Measurements from ENCODE around the gene PDE4B.

Gene PDE4B

DNA sequence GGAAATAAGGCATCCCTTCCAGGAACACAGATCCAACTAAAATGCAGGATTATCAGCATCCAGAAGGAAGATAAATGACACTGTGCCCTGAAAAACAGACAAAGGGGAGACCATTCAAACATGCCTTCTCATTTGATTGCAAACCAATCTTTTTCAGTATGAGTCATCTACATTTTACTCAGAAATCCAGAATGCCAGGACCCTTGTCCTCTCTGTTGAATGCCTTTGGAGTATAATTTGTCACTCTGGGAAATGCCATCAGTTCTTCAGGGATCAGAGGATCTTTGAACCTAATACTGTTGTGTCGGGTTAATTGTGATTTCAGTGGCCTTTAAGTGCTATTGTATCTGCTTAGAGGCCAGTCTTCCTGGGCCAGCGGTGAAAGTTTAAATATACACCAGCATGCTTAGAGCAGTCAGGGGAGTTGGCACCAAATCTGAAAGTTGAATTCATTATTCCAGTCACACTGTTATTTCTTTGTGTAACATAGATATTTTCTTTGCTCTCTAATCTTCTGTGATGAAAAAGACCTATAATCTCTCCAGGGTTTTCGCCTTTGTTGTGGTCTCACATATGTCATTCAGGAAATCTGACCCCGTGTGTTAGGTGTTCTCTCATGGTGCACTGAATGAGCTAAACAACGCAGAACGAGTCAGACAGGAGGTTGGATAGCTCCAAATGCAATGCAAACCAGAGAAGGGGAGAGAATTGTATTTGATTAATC is 376.4 kb downstream of the PDE4B start:
- TF ChIP-seq, protein P1, sequence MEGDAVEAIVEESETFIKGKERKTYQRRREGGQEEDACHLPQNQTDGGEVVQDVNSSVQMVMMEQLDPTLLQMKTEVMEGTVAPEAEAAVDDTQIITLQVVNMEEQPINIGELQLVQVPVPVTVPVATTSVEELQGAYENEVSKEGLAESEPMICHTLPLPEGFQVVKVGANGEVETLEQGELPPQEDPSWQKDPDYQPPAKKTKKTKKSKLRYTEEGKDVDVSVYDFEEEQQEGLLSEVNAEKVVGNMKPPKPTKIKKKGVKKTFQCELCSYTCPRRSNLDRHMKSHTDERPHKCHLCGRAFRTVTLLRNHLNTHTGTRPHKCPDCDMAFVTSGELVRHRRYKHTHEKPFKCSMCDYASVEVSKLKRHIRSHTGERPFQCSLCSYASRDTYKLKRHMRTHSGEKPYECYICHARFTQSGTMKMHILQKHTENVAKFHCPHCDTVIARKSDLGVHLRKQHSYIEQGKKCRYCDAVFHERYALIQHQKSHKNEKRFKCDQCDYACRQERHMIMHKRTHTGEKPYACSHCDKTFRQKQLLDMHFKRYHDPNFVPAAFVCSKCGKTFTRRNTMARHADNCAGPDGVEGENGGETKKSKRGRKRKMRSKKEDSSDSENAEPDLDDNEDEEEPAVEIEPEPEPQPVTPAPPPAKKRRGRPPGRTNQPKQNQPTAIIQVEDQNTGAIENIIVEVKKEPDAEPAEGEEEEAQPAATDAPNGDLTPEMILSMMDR (IDR thresholded peaks at IDR 0.05; ENCODE audit: borderline replicate concordance, control extremely low read depth, extremely low read depth, insufficient read depth, missing control alignments): no peak
- in situ Hi-C loops (cut with MboI; ENCODE audit: low sequenced_read_pairs, unreplicated experiment): no loop called here
- DNase-seq (ENCODE audit: low spot score): no peak

DNA sequence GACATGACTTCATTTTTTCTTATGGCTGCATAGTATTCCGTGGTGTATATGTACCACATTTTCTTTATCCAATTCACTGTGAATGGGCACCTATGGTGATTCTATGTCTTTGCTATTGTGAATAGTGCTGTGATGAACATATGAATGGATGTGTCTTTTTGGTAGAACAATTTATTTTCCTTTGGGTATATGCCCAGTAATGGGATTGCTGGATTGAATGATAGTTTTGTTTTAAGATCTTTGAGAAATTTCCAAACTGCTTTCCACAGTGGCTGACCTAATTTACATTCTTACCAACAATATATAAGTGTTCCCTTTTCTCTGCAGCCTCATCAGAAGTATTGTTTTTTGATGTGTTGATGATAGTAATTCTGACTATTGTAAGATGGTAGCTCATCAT is 379.6 kb downstream of the PDE4B start:
- TF ChIP-seq, protein P1 (IDR thresholded peaks at IDR 0.05; ENCODE audit: borderline replicate concordance, control extremely low read depth, extremely low read depth, insufficient read depth, missing control alignments): no peak
- in situ Hi-C loops (cut with MboI; ENCODE audit: low sequenced_read_pairs, unreplicated experiment): no loop called here
- DNase-seq (ENCODE audit: low spot score): no peak

DNA sequence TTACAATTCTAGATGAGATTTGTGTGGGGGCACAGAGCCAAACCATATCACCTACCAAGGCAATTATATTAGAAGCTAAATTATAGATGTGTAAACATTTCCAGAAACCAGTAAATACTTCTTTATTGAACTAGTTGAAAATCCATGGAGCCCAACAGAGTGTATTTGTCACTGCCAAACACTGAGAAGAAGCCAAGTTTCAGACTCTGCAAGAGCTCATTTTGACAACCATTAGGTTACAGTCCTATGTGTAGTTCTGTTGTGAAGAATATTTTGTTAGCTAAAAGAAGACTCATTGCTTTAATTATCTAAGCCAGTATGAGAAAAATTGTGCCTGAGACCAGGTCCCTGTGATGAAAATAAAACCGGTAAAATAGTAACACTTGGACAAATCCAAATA is 382.4 kb downstream of the PDE4B start:
- no peak for DNase-seq (ENCODE audit: low spot score)
- TF ChIP-seq, protein P1 (IDR thresholded peaks at IDR 0.05; ENCODE audit: borderline replicate concordance, control extremely low read depth, extremely low read depth, insufficient read depth, missing control alignments): no peak
- in situ Hi-C loops (cut with MboI; ENCODE audit: low sequenced_read_pairs, unreplicated experiment): no loop called here

DNA sequence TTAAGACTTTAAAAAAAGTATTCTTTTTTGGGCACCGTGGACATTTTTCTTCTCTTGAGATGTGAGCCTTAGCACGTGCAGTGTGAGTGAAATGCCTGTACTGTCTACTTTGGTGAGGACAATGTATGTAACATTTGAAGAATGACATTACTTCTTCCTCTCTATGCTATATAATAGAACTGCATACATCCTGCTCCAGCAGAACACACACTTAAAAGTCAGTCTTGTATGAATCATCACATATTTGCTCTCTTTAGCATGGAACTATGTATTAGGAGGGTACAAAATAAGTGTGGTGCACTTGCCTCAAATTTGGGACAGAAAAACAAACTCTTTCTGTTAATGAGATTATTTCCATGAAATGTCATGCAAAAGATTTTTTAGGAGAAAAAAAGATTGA is 382.9 kb downstream of the PDE4B start:
- no peak for DNase-seq (ENCODE audit: low spot score)
- in situ Hi-C loops (cut with MboI; ENCODE audit: low sequenced_read_pairs, unreplicated experiment): no loop called here
- TF ChIP-seq, protein P1 (IDR thresholded peaks at IDR 0.05; ENCODE audit: borderline replicate concordance, control extremely low read depth, extremely low read depth, insufficient read depth, missing control alignments): no peak

DNA sequence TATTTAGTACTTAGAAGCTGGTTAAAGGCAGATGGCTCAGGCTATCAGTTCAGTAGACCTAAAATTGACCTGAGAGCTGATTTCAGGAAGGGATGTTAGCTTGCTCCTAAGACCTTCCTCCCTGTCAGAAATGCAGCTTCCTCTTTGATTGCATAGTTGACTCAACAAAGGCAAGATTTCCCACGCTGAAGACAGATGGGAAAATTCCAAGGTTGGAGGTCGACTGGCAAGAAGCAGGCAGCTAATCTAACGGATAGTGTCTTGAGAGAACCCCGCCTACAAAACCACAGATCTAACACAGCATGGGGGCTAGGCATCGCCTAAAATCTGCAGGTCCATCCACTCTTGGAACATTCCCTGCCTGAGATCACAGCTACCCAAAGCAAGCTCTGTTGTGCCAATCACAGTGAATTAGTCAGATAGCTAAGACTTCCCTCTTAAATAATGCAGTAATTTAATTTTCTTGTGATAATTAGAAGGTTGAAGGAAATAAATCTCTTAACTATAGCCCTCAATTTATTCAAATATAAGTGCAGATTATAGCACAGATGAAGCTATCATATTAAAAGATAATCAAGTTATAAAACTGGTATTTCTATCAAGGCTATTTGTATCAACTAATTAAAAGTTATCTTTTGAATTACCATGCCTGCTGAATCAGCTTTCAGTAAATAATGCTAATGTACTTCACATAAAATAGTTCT is 383.5 kb downstream of the PDE4B start:
- TF ChIP-seq, protein P1 (IDR thresholded peaks at IDR 0.05; ENCODE audit: borderline replicate concordance, control extremely low read depth, extremely low read depth, insufficient read depth, missing control alignments): no peak
- DNase-seq (ENCODE audit: low spot score): no peak
- in situ Hi-C loops (cut with MboI; ENCODE audit: low sequenced_read_pairs, unreplicated experiment): no loop called here

DNA sequence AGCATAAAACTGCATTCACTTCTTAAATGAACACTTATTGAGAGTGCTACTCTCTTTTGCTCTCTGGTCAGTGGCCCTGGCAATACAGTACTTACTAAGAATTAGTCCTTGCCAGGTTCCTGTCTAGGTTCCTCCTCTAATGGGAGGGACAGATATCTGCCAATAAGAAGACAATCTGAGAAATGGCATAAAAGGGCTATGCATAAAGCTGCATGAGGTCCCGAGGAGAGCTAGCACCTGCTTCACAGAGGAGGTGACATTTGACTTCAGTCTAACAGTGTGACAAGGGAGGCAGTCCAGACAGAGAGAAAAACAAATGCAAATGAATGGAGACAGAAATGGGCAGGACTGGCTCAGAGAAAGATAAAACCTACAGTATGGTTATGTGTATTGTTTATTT is 384.1 kb downstream of the PDE4B start:
- in situ Hi-C loops (cut with MboI; ENCODE audit: low sequenced_read_pairs, unreplicated experiment): no loop called here
- TF ChIP-seq, protein P1 (IDR thresholded peaks at IDR 0.05; ENCODE audit: borderline replicate concordance, control extremely low read depth, extremely low read depth, insufficient read depth, missing control alignments): no peak
- DNase-seq (ENCODE audit: low spot score): no peak

All from GM13976 (cell line).